H1 (cell line): ENCODE data around the gene RGS14. TPM values are rescaled to one million over a fixed set of nuclear protein-coding genes. Genes with fewer than 3 reads are reported as not detected.

Experiments
- BACH1 ChIP-seq: IDR thresholded peaks from 2 replicates; pipeline ENCODE4 v1.6.1; 2012; ENCODE audit warnings: low read length, improper control_type of control experiment
- EP300 ChIP-seq, 2 experiments: IDR thresholded peaks; 1 replicate in 1 of 2; 2 replicates in 1 of 2; pipeline ENCODE4 v1.6.1; 2011 to 2012; ENCODE audit warnings: low read depth in 2 of 2, low read length in 2 of 2, mild to moderate bottlenecking in 2 of 2, borderline replicate concordance in 1 of 2, inconsistent platforms in 1 of 2, moderate library complexity in 1 of 2
- polyA plus RNA-seq, 7 experiments: library from polyadenylated mRNA; depleted of rRNA in 3 of 7; stranded (reverse) in 5 of 7; unstranded in 2 of 7; fragments of >200 nt in 5 of 7; fragments of 200-250 nt in 2 of 7; gene quantifications; 1 replicate in 5 of 7; 2 replicates in 1 of 7; 4 replicates in 1 of 7; pipeline versions ENCODE4 v1.2.1 to v1.2.3, GENCODE V29; 2011 to 2013; ENCODE audit warnings: missing spikeins in 2 of 7, mixed read lengths in 2 of 7
- total RNA-seq: library from RNA; stranded (reverse); fragmentation: NEBNext Ultra II Directional; extraction: Animal tissue kit (Norgen Biotek cat#: 25700); gene quantifications from 2 replicates; pipeline ENCODE4 v1.2.1, GENCODE V29; 2021

Gene RGS14
- total and polyA plus RNA-seq, 2 of the 8 experiments (the other 6 are each of a cell fraction or from before 2014, with no cell fraction given) = 24.4 to 46.1 TPM

DNA sequence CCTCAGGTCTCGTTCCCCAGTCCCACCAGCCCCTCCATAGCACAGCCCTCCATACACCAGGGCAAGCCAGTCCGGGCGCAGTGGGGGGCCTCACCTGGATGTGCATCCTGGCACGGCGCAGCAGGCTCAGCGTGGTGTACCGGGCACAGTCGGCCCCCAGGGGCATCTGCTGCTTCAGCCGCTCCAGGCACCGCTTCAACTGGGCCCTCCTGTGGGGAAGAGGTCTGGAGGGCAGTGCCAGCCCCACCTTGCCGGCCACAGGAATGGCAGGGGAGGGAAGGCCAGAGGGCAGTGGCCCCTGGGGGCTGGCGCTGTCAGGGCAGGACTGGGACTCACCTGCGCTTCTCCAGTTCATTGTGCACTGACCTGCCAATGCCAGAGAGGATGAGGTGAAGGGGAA is 47.4 kb upstream of the RGS14 start (continued):
- TF ChIP-seq BACH1 (no peak), EP300 (IDR thresholded peaks at IDR 0.05; ENCODE audit: borderline replicate concordance in 1 of 2, low read depth in 2 of 2, low read length in 2 of 2) (no peak)
- TF ChIP-seq, all 59 proteins: peak for 0
